Measurements from ENCODE around the gene DPT.

- no peak for TF ChIP-seq CTCF (conservative IDR thresholded peaks at IDR 0.05 in 1 of 2, IDR thresholded peaks at IDR 0.05 in 1 of 2; ENCODE audit: extremely low read depth in 1 of 2, insufficient read depth in 1 of 2, low read depth in 1 of 2, low read length in 2 of 2)
- TF ChIP-seq EZH2 (IDR thresholded peaks at IDR 0.05; ENCODE audit: borderline replicate concordance, low read length): no peak
Observed at GRCh38 chr1:168736520-168736919, 7.5 kb upstream of the DPT start.

Measured in mammary epithelial cell (primary cell).